DMS 273 treated with DMSO at 0.1 percent for 48 hours (cell line): Measurements from ENCODE around the gene NME4.

Experiments used
- DNase-seq: peaks from one replicate; lab custom pipeline; 2025; lab: John Stamatoyannopoulos, UW

Gene NME4

GRCh38 chr16:363766-364490 lies 33.1 kb upstream of the NME4 start:
- no peak for DNase-seq

GRCh38 chr16:364595-365491 lies 32.2 kb upstream of the NME4 start:
- DNase-seq = no peak

GRCh38 chr16:366476-366875 lies 30.5 kb upstream of the NME4 start:
- no peak for DNase-seq

GRCh38 chr16:367333-367903 lies 29.6 kb upstream of the NME4 start:
- DNase-seq = no peak

- no peak for DNase-seq
Measured at GRCh38 chr16:368388-369158, 28.4 kb upstream of the NME4 start.

GRCh38 chr16:369275-369865 lies 27.6 kb upstream of the NME4 start:
- DNase-seq = no peak

- DNase-seq = no peak
Measured at GRCh38 chr16:369866-370436, 27.0 kb upstream of the NME4 start.

- DNase-seq = peak; percentile 77
Measured at GRCh38 chr16:370443-370842, 26.6 kb upstream of the NME4 start, which contains the start of gene MRPL28. TSS of gene MRPL28 (minus strand) at chr16:370538. CDS start at chr16:370218, 320 bp downstream.

- DNase-seq = no peak
Measured at GRCh38 chr16:370979-371514, 26.0 kb upstream of the NME4 start.

- no peak for DNase-seq
Measured at GRCh38 chr16:371515-372301, 25.3 kb upstream of the NME4 start.

GRCh38 chr16:372302-372983 lies 24.6 kb upstream of the NME4 start:
- no peak for DNase-seq

- no peak for DNase-seq
Measured at GRCh38 chr16:373020-373598, 23.9 kb upstream of the NME4 start.

GRCh38 chr16:373848-374615 lies 23.0 kb upstream of the NME4 start:
- DNase-seq = no peak

- no peak for DNase-seq
Measured at GRCh38 chr16:374616-374926, 22.4 kb upstream of the NME4 start.

- DNase-seq = no peak
Measured at GRCh38 chr16:375212-375611, 21.8 kb upstream of the NME4 start.

- no peak for DNase-seq
Measured at GRCh38 chr16:375927-376816, 20.8 kb upstream of the NME4 start.

- DNase-seq = no peak
Measured at GRCh38 chr16:376817-377418, 20.1 kb upstream of the NME4 start.
